NOMO-1 (cell line): ENCODE data around the gene KCNAB1.
"Not testable (repeated sequence)": the region's sequence is repeated elsewhere in the genome, so short reads cannot be mapped to it uniquely, and the experiment has no call there.

Experiments used
- DNase-seq, 2 experiments: peaks; one replicate each; lab custom pipeline; 2025; ENCODE audit not compliant: unreplicated experiment in 2 of 2; lab: John Stamatoyannopoulos, UW

KCNAB1 gene

GRCh38 chr3:156120528-156121251, at the start of gene KCNAB1:
KCNAB1 (plus strand) TSS chr3:156120578.
- DNase-seq = no peak

GRCh38 chr3:156071031-156071430, 49.3 kb upstream of the KCNAB1 start:
- DNase-seq = no peak

- DNase-seq = not testable (repeated sequence)
Observed at GRCh38 chr3:156072950-156073657, 47.3 kb upstream of the KCNAB1 start.

- DNase-seq = no peak
Observed at GRCh38 chr3:156090126-156090525, 30.3 kb upstream of the KCNAB1 start.

GRCh38 chr3:156093964-156094363, 26.4 kb upstream of the KCNAB1 start:
- no peak for DNase-seq

- no peak for DNase-seq
Observed at GRCh38 chr3:156094391-156094790, 26.0 kb upstream of the KCNAB1 start.

GRCh38 chr3:156095652-156096051, 24.7 kb upstream of the KCNAB1 start:
- DNase-seq = not testable (repeated sequence)

GRCh38 chr3:156098437-156099035, 21.8 kb upstream of the KCNAB1 start:
- no peak for DNase-seq

GRCh38 chr3:156099348-156099747, 21.0 kb upstream of the KCNAB1 start:
- DNase-seq = not testable (repeated sequence)

- not testable (repeated sequence) for DNase-seq
Observed at GRCh38 chr3:156099984-156100383, 20.4 kb upstream of the KCNAB1 start.

- no peak for DNase-seq
Observed at GRCh38 chr3:156102267-156102931, 18.0 kb upstream of the KCNAB1 start.

GRCh38 chr3:156106721-156107373, 13.5 kb upstream of the KCNAB1 start:
- no peak for DNase-seq

GRCh38 chr3:156107504-156107903, 12.9 kb upstream of the KCNAB1 start:
- no peak for DNase-seq

- no peak for DNase-seq
Observed at GRCh38 chr3:156108616-156109015, 11.8 kb upstream of the KCNAB1 start.

GRCh38 chr3:156109989-156110388, 10.4 kb upstream of the KCNAB1 start:
- no peak for DNase-seq

GRCh38 chr3:156126467-156126866, 6.1 kb downstream of the KCNAB1 start:
- DNase-seq = no peak

- no peak for DNase-seq
Observed at GRCh38 chr3:156131241-156131640, 10.9 kb downstream of the KCNAB1 start.

- no peak for DNase-seq
Observed at GRCh38 chr3:156131799-156132198, 11.4 kb downstream of the KCNAB1 start.

- DNase-seq = no peak
Observed at GRCh38 chr3:156132313-156132712, 11.9 kb downstream of the KCNAB1 start.

- DNase-seq = no peak
Observed at GRCh38 chr3:156133076-156133475, 12.7 kb downstream of the KCNAB1 start.
